ENCODE results near the gene RCOR2. TPM values are rescaled to one million over a fixed set of nuclear protein-coding genes. Genes with fewer than 3 reads are reported as not detected.

Gene RCOR2
- total RNA-seq, 1 experiment from 2014 or later = 3.9 TPM

GRCh38 chr11:63874511-63874910 lies 42.5 kb downstream of the RCOR2 start:
- ChIA-PET CTCF (no interaction called here), POLR2A (ENCODE audit: low non-redundant PET) (no interaction called here)
- H3K27ac ChIP-seq (ENCODE audit: low read depth, low read length, poor library complexity, severe bottlenecking) = no peak overlapping the region
- intact Hi-C loops (cut with micrococcal nuclease; ENCODE audit: unreplicated experiment) = no loop called here
- H3K27me3 ChIP-seq (replicated peaks; ENCODE audit: insufficient read depth, low read depth, low read length, poor library complexity) = no peaks in the 10 kb centered on the region
- no peak overlapping the region for H3K4me3 ChIP-seq (ENCODE audit: low read depth, low read length, poor library complexity, severe bottlenecking)
- H3K4me1 ChIP-seq (ENCODE audit: insufficient read depth, low read length, poor library complexity, severe bottlenecking) = peaks cover 21% of the 10 kb centered on the region
- H3K9me3 ChIP-seq (ENCODE audit: low read depth, low read length, poor library complexity, severe bottlenecking) = no peaks in the 10 kb centered on the region
- no TSS peak for BruUV-seq (replicated peaks)
- no peak for TF ChIP-seq CTCF (conservative IDR thresholded peaks at IDR 0.05; ENCODE audit: low read depth, low read length)
- no peak for TF ChIP-seq EZH2 (IDR thresholded peaks at IDR 0.05; ENCODE audit: borderline replicate concordance, low read depth, low read length, poor library complexity, severe bottlenecking)
- H3K36me3 ChIP-seq (ENCODE audit: insufficient read depth, low read length, poor library complexity, severe bottlenecking) = no peaks in the 10 kb centered on the region
- no peak for DNase-seq (ENCODE audit: low spot score)

GRCh38 chr11:63873311-63873710 lies 43.7 kb downstream of the RCOR2 start:
- H3K27me3 ChIP-seq (replicated peaks; ENCODE audit: insufficient read depth, low read depth, low read length, poor library complexity) = no peaks in the 10 kb centered on the region
- H3K4me1 ChIP-seq (ENCODE audit: insufficient read depth, low read length, poor library complexity, severe bottlenecking) = peaks cover 19% of the 10 kb centered on the region
- no peak overlapping the region for H3K4me3 ChIP-seq (ENCODE audit: low read depth, low read length, poor library complexity, severe bottlenecking)
- BruUV-seq (replicated peaks) = no TSS peak
- TF ChIP-seq EZH2 (IDR thresholded peaks at IDR 0.05; ENCODE audit: borderline replicate concordance, low read depth, low read length, poor library complexity, severe bottlenecking) (no peak), CTCF (conservative IDR thresholded peaks at IDR 0.05; ENCODE audit: low read depth, low read length) (no peak)
- H3K9me3 ChIP-seq (ENCODE audit: low read depth, low read length, poor library complexity, severe bottlenecking) = no peaks in the 10 kb centered on the region
- ChIA-PET POLR2A (ENCODE audit: low non-redundant PET) (no interaction called here), CTCF (interaction anchor here (0.6 kb wide), 1 partner anchor 44 kb away, joined by 5 read pairs; no protein-coding TSS in a partner anchor)
- DNase-seq (ENCODE audit: low spot score) = no peak
- H3K36me3 ChIP-seq (ENCODE audit: insufficient read depth, low read length, poor library complexity, severe bottlenecking) = no peaks in the 10 kb centered on the region
- intact Hi-C loops (cut with micrococcal nuclease; ENCODE audit: unreplicated experiment) = no loop called here
- H3K27ac ChIP-seq (ENCODE audit: low read depth, low read length, poor library complexity, severe bottlenecking) = peak overlapping the region; percentile 17

- Histone ChIP-seq H3K9me3 (ENCODE audit: low read depth, low read length, poor library complexity, severe bottlenecking) (no peaks in the 10 kb centered on the region), H3K27me3 (replicated peaks; ENCODE audit: insufficient read depth, low read depth, low read length, poor library complexity) (no peaks in the 10 kb centered on the region), H3K36me3 (ENCODE audit: insufficient read depth, low read length, poor library complexity, severe bottlenecking) (no peaks in the 10 kb centered on the region), H3K27ac (ENCODE audit: low read depth, low read length, poor library complexity, severe bottlenecking) (no peak overlapping the region), H3K4me1 (ENCODE audit: insufficient read depth, low read length, poor library complexity, severe bottlenecking) (peaks cover 19% of the 10 kb centered on the region), H3K4me3 (ENCODE audit: low read depth, low read length, poor library complexity, severe bottlenecking) (no peak overlapping the region)
- DNase-seq (ENCODE audit: low spot score) = no peak
- POLR2A ChIA-PET (ENCODE audit: low non-redundant PET) = interaction anchor here (0.7 kb wide), 1 partner anchor 232 kb away, joined by 3 read pairs; no protein-coding TSS in a partner anchor
- TF ChIP-seq EZH2 (IDR thresholded peaks at IDR 0.05; ENCODE audit: borderline replicate concordance, low read depth, low read length, poor library complexity, severe bottlenecking) (no peak), CTCF (conservative IDR thresholded peaks at IDR 0.05; ENCODE audit: low read depth, low read length) (no peak)
- CTCF ChIA-PET = interaction anchor here (0.6 to 1.2 kb wide), 2 partner anchors 45 to 104 kb away, joined by 5 to 6 read pairs; partner anchors contain the start of gene ZFTA
- no TSS peak for BruUV-seq (replicated peaks)
- intact Hi-C loops (cut with micrococcal nuclease; ENCODE audit: unreplicated experiment) = no loop called here
These were observed 44.2 kb downstream of the RCOR2 start for GRCh38 chr11:63872800-63873197.

All from A673 (cell line).